Measurements from ENCODE around the gene MTRF1L. TPM values are rescaled to one million over a fixed set of nuclear protein-coding genes. Genes with fewer than 3 reads are reported as not detected.

Gene MTRF1L
- total and polyA plus RNA-seq, 2 donors from 2014 or later = 15.8 to 19.2 TPM

DNA sequence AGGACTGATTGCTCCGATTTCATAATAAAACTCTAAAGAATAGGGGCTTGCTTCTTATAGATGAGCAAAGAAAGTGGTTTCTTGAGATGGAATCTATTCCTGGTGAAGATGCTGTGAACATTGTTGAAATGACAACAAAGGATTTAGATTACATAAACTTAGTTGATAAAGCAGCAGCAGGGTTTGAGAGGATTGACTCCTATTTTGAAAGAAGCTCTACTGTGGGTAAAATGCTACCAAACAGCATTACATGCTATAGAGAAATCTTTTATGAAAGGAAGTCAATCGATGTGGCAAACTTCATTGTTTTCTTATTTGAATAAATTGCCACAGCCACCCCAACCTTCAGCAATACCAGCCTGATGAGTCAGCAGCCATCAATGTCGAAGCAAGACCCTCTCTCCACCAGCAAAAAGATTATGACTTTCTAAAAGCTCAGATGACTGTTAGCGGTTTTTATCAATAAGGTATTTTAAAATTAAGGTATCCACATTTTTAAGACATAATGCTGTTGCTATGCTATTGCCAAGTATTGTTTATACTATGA is 12.7 kb upstream of the MTRF1L start:
- intact Hi-C loops (cut with DNase I) = no loop called here
- TF ChIP-seq, protein P1, sequence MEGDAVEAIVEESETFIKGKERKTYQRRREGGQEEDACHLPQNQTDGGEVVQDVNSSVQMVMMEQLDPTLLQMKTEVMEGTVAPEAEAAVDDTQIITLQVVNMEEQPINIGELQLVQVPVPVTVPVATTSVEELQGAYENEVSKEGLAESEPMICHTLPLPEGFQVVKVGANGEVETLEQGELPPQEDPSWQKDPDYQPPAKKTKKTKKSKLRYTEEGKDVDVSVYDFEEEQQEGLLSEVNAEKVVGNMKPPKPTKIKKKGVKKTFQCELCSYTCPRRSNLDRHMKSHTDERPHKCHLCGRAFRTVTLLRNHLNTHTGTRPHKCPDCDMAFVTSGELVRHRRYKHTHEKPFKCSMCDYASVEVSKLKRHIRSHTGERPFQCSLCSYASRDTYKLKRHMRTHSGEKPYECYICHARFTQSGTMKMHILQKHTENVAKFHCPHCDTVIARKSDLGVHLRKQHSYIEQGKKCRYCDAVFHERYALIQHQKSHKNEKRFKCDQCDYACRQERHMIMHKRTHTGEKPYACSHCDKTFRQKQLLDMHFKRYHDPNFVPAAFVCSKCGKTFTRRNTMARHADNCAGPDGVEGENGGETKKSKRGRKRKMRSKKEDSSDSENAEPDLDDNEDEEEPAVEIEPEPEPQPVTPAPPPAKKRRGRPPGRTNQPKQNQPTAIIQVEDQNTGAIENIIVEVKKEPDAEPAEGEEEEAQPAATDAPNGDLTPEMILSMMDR (IDR thresholded peaks at IDR 0.05; ENCODE audit: borderline replicate concordance, extremely low read depth, insufficient read depth) = no peak
- no peak overlapping the region for H3K9ac ChIP-seq (ENCODE audit: low read length in 3 of 3)
- H3K9me3 ChIP-seq (ENCODE audit: control insufficient read depth in 2 of 3, insufficient read depth in 1 of 3, low read length in 3 of 3) = no peaks in the 10 kb centered on the region
- H3K4me1 ChIP-seq (ENCODE audit: control insufficient read depth in 2 of 3, insufficient read depth in 2 of 3, low read depth in 1 of 3, low read length in 3 of 3) = no peaks in the 10 kb centered on the region
- H3K36me3 ChIP-seq (ENCODE audit: control insufficient read depth in 2 of 3, insufficient read depth in 3 of 3, low read length in 3 of 3) = no peaks in the 10 kb centered on the region
- no peak for DNase-seq
- no peak for FAIRE-seq
- H3K27ac ChIP-seq (ENCODE audit: low read depth in 2 of 2, low read length in 2 of 2) = no peak overlapping the region
- H3K4me3 ChIP-seq (ENCODE audit: low read length in 3 of 3) = no peak overlapping the region
- H3K27me3 ChIP-seq (ENCODE audit: control insufficient read depth, insufficient read depth, low read length) = no peaks in the 10 kb centered on the region

DNA sequence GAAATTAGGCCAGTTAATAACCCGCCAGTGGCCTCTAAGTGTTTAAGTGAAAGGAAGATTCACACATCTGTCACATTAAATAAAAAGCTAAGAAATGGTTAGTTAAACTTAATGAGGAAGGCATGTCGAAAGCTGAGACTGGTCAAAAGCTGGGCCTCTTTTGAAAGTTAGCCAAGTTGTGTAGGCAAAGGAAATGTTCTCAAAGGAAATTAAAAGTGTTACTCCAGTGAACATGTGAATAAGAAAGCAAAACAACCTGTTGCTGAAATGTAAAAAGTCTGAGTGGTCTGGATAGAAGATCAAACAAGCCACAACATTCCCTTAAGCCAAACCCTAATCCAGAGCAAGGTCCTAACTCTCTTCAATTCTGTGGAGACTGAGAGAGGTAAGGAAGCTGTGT is 10.9 kb upstream of the MTRF1L start:
- Histone ChIP-seq H3K27me3 (ENCODE audit: control insufficient read depth, insufficient read depth, low read length) (no peaks in the 10 kb centered on the region), H3K27ac (ENCODE audit: low read depth in 2 of 2, low read length in 2 of 2) (no peak overlapping the region), H3K9ac (ENCODE audit: low read length in 3 of 3) (no peak overlapping the region), H3K4me1 (ENCODE audit: control insufficient read depth in 2 of 3, insufficient read depth in 2 of 3, low read depth in 1 of 3, low read length in 3 of 3) (no peaks in the 10 kb centered on the region), H3K36me3 (ENCODE audit: control insufficient read depth in 2 of 3, insufficient read depth in 3 of 3, low read length in 3 of 3) (no peaks in the 10 kb centered on the region), H3K4me3 (ENCODE audit: low read length in 3 of 3) (no peak overlapping the region), H3K9me3 (ENCODE audit: control insufficient read depth in 2 of 3, insufficient read depth in 1 of 3, low read length in 3 of 3) (no peaks in the 10 kb centered on the region)
- FAIRE-seq (no peak), DNase-seq (peak in 1 of 5 donors; percentile 47)
- TF ChIP-seq, protein P1 (IDR thresholded peaks at IDR 0.05; ENCODE audit: borderline replicate concordance, extremely low read depth, insufficient read depth) = no peak
- intact Hi-C loops (cut with DNase I) = no loop called here

DNA sequence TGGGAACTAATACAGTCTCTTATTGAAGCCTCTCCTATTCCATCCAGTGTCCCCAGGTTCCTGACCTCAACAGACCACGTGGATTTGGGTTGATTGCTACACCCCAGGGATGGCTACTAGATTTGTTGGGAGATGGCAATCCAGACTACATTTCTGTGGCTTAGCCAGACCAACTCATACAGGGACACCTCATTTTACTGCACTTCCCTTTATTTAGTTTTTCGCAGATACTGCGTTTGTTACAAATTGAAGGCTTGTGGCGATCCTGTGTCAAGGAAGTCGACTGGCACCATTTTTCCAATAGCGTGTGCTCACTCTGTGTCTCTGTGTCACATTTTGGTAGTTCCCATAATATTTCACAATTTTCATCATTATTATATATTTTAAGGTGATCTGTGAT is 10.3 kb upstream of the MTRF1L start:
- no peaks in the 10 kb centered on the region for H3K36me3 ChIP-seq (ENCODE audit: control insufficient read depth in 2 of 3, insufficient read depth in 3 of 3, low read length in 3 of 3)
- no peak for DNase-seq
- H3K9ac ChIP-seq (ENCODE audit: low read length in 3 of 3) = no peak overlapping the region

More for the DNA sequence above, 10.3 kb upstream of the MTRF1L start:
- FAIRE-seq = no peak
- H3K9me3 ChIP-seq (ENCODE audit: control insufficient read depth in 2 of 3, insufficient read depth in 1 of 3, low read length in 3 of 3) = no peaks in the 10 kb centered on the region
- H3K27me3 ChIP-seq (ENCODE audit: control insufficient read depth, insufficient read depth, low read length) = no peaks in the 10 kb centered on the region
- no peak overlapping the region for H3K4me3 ChIP-seq (ENCODE audit: low read length in 3 of 3)
- H3K4me1 ChIP-seq (ENCODE audit: control insufficient read depth in 2 of 3, insufficient read depth in 2 of 3, low read depth in 1 of 3, low read length in 3 of 3) = no peaks in the 10 kb centered on the region
- H3K27ac ChIP-seq (ENCODE audit: low read depth in 2 of 2, low read length in 2 of 2) = no peak overlapping the region
- TF ChIP-seq, protein P1 (IDR thresholded peaks at IDR 0.05; ENCODE audit: borderline replicate concordance, extremely low read depth, insufficient read depth) = no peak
- intact Hi-C loops (cut with DNase I) = no loop called here

Data from kidney (tissue), 14 donors.